Heart left ventricle (tissue), 13 donors: ENCODE results near the gene RASL11B.

Source experiments
- POLR2A ChIP-seq, 2 donors: fragments of 450-650 bp; IDR thresholded peaks; one replicate each; pipeline ENCODE4 v1.6.1; 2017; ENCODE audit warnings: antibody characterized with exemption in 2 of 2, mild to moderate bottlenecking in 2 of 2, moderate library complexity in 2 of 2
- TF ChIP-seq, protein P1 (sequence below), 12 donors: fragments of 200-600 bp; sonication (generic) in 4 of 12; IDR thresholded peaks; one replicate each; pipeline versions ENCODE4 v1.5.0 to v1.8.0; 2018 to 2022; ENCODE audit warnings: antibody characterized with exemption in 12 of 12, mild to moderate bottlenecking in 5 of 12
- donor health status: ischemic (EF 13 %, LVEDD 7.1; RV severe dilation, severe dysfunction).
- donor health status: DM: no; HTN: yes; CAD: no.
- donor health status: DM: no; HTN: no; CAD: no.
- donor health status: ischemic (EF 25% LVEDD 6.9; RV normal size, moderate dysfunction).
- donor health status: ischemic (EF 25% LVEDD 5.7; RV mildly dilated, moderate dysfunction).
- donor health status: ischemic (EF 35%, LVEDD 5.7; RV mildly dilated, moderate dysfunction).
- donor health status: nonischemic (EF 11% LVEDD 7.7; RV severe dilation, severe dysfunction).
- donor health status: DM: yes; HTN: yes; CAD: no.
- donor health status: PGD.
- donor health status: ischemic (EF 29% LVEDD 5.4; RV normal size, mild dysfunction).
- donor health status: nonischemic (EF 23%, LVEDD 6.1; RV moderate dilation, normal function).

DNA sequence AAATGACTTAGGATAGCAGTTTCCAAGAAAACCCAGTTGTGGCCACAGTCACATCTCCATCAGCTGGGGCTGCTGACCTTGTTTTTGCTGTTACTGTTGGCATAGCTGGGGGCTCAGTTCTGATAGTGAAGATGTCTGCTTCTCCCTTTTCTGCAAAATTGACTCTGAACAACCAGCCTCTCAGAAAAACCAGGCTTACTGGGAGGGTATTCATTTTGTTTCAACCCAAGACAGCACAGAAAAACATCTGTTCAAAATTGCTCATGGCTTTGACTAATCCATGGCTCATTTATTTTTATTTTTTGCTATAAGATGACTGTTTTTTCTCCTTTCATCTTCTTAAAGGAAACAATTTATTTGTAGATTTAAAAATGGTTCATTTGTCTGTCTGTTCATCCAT, 53.1 kb downstream of the RASL11B start:
- TF ChIP-seq, protein P1, sequence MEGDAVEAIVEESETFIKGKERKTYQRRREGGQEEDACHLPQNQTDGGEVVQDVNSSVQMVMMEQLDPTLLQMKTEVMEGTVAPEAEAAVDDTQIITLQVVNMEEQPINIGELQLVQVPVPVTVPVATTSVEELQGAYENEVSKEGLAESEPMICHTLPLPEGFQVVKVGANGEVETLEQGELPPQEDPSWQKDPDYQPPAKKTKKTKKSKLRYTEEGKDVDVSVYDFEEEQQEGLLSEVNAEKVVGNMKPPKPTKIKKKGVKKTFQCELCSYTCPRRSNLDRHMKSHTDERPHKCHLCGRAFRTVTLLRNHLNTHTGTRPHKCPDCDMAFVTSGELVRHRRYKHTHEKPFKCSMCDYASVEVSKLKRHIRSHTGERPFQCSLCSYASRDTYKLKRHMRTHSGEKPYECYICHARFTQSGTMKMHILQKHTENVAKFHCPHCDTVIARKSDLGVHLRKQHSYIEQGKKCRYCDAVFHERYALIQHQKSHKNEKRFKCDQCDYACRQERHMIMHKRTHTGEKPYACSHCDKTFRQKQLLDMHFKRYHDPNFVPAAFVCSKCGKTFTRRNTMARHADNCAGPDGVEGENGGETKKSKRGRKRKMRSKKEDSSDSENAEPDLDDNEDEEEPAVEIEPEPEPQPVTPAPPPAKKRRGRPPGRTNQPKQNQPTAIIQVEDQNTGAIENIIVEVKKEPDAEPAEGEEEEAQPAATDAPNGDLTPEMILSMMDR (IDR thresholded peaks at IDR 0.05): no peak
- no peak for TF ChIP-seq POLR2A (IDR thresholded peaks at IDR 0.05)
